OCI-LY7 (cell line): ENCODE data around the gene LY6G6D.

Experiments used
- CTCF ChIP-seq: fragments of 200-600 bp; sonication (generic); conservative IDR thresholded peaks from 2 replicates; pipeline ENCODE4 v1.5.1; 2014; ENCODE audit warnings: mild to moderate bottlenecking, antibody characterized with exemption, low read length, moderate library complexity, mixed read lengths
- EZH2phosphoT487 ChIP-seq: fragments of 200-600 bp; sonication (generic); IDR thresholded peaks from 2 replicates; pipeline ENCODE4 v1.6.1; 2018; ENCODE audit warnings: low read depth, borderline replicate concordance, mild to moderate bottlenecking, mixed run types, antibody characterized with exemption, low read length, moderate library complexity, mixed read lengths

GRCh38 chr6:31760790-31761189, 45.6 kb downstream of the LY6G6D start:
- TF ChIP-seq CTCF (no peak), EZH2phosphoT487 (no peak)
